Cerebellar nuclear complex (tissue), 1 donor: ENCODE data around the gene SNRPD2.
A peak's percentile ranks its signal among the peaks of the same experiment; 100 is the strongest.
"Not testable (repeated sequence)": the region's sequence is repeated elsewhere in the genome, so short reads cannot be mapped to it uniquely, and the experiment has no call there.

Experiments used
- DNase-seq, 2 experiments: peaks; one replicate each; lab custom pipeline; 2025; lab: John Stamatoyannopoulos, UW

SNRPD2 gene

GRCh38 chr19:45705115-45705514 lies 13.4 kb upstream of the SNRPD2 start:
- no peak for DNase-seq

- no peak for DNase-seq
Observed at GRCh38 chr19:45701676-45702075, 9.9 kb upstream of the SNRPD2 start.

- no peak for DNase-seq
Observed at GRCh38 chr19:45693106-45693788, 1.5 kb upstream of the SNRPD2 start.

- peak; percentile 94 to 96 for DNase-seq
Observed at GRCh38 chr19:45692187-45693105, 693 bp upstream of the SNRPD2 start, which contains the start of gene QPCTL. Gene QPCTL, plus strand, starts transcription at chr19:45692666. Its CDS starts 38 bp downstream, at chr19:45692704.

GRCh38 chr19:45687599-45687998 lies 4.2 kb downstream of the SNRPD2 start:
- DNase-seq: no peak

- not testable (repeated sequence) for DNase-seq
Observed at GRCh38 chr19:45685045-45685444, 6.7 kb downstream of the SNRPD2 start.

- no peak for DNase-seq
Observed at GRCh38 chr19:45682908-45683307, 8.8 kb downstream of the SNRPD2 start.

GRCh38 chr19:45682117-45682516 lies 9.6 kb downstream of the SNRPD2 start:
- DNase-seq: no peak

- DNase-seq: peak in 1 of 2 experiments; percentile 55
Observed at GRCh38 chr19:45681391-45682015, 10.2 kb downstream of the SNRPD2 start.

- DNase-seq: no peak
Observed at GRCh38 chr19:45677351-45678230, 14.2 kb downstream of the SNRPD2 start.

- DNase-seq: no peak
Observed at GRCh38 chr19:45676851-45677263, 14.9 kb downstream of the SNRPD2 start.

GRCh38 chr19:45674946-45675345 lies 16.8 kb downstream of the SNRPD2 start:
- no peak for DNase-seq

GRCh38 chr19:45670670-45671453 lies 20.9 kb downstream of the SNRPD2 start:
- no peak for DNase-seq

- no peak for DNase-seq
Observed at GRCh38 chr19:45668342-45668871, 23.3 kb downstream of the SNRPD2 start.

GRCh38 chr19:45667620-45668341 lies 24.0 kb downstream of the SNRPD2 start, which contains the start of gene GIPR:
Gene GIPR, plus strand, starts transcription at chr19:45668221. Its CDS starts 1,300 bp downstream, at chr19:45669521.
- DNase-seq: no peak

GRCh38 chr19:45664575-45664974 lies 27.2 kb downstream of the SNRPD2 start:
- no peak for DNase-seq

GRCh38 chr19:45663800-45664199 lies 28.0 kb downstream of the SNRPD2 start:
- no peak for DNase-seq

- no peak for DNase-seq
Observed at GRCh38 chr19:45660636-45661035, 31.1 kb downstream of the SNRPD2 start.

- no peak for DNase-seq
Observed at GRCh38 chr19:45659096-45659729, 32.5 kb downstream of the SNRPD2 start.
